ENCODE results near the gene ZNF821.
"Not testable (repeated sequence)": the region's sequence is repeated elsewhere in the genome, so short reads cannot be mapped to it uniquely, and the experiment has no call there.

Gene ZNF821

DNA sequence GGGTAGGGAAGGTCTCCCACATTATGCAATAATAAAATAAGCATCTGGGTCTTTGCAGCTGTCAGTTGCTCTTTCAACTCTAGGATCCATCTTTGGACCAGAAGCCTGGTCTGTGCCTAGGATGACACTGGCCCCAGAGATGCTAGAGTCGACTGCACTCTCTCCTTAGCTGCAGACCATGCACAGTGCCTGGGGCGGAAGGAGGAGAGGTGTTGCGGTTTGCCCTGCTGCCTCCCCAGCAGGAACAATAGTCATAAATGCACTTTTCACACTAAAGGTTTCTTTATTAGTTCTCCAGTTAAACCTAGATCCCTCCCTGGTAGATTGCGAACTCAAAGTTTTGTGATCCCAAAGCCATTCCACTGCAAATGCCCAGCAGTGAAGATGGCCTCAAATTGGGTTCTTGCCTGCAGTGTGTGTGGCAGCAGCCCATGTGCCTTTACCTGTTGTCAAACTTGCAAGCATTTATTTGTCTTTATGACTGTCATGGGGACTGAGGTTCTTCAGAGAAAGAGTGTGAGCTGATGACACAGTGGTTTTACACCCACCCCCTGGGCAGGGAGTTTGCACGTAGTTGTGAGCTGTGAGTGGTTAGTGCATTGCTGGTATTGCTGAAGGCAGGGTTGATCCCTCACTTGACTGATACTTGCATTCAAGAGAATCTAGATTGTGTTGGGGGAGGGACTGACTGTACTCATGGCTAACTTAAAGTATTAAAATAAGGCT lies 27.9 kb downstream of the ZNF821 start:
- no peak for DNase-seq

DNA sequence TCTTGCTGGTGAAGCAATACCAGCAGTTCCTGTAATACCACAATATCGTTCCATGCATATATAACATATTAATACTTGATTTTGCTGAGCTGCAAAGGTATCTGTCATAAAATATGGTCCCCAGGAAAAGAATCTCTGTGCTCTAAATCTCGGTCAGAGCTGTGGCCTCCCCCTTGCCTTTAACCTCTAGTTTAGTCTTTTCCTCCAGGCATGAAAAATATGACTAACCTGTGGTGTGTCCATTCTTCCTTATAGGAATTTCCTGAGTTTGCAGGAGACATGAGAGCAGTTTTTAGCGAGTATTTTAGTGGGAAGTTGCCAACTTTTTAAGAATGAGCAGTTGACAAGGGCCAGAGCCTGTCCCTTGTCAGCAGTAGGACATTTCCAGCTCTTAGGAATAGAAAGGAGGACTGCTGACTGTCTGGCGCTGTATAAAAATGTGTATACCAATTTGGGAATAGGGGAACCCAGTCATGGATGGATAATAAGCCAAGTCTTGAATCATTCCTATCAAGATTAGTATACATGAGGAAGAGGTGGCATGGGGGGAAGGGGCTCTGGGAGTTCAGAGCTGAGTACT lies 29.5 kb downstream of the ZNF821 start:
- no peak for DNase-seq

DNA sequence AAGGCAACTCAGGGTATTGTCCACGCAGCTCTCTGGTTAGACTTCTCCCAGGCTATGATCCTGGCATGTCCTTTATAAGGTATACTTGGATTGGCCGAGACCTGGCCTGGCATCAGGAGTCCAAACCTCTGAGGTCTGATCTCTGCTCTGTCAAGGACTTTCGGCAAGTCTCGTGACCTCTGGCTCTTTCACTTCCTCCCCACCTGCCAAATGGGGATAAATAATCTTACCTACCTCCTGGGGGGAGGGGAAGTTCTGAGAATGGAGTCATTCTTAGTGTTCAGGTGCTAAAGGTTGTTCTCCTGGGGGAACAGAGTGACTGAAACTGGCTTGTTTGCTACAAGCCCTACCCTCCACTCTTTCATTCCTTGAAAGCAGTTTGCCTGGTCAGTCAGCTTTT lies 30.6 kb downstream of the ZNF821 start:
- no peak for DNase-seq

DNA sequence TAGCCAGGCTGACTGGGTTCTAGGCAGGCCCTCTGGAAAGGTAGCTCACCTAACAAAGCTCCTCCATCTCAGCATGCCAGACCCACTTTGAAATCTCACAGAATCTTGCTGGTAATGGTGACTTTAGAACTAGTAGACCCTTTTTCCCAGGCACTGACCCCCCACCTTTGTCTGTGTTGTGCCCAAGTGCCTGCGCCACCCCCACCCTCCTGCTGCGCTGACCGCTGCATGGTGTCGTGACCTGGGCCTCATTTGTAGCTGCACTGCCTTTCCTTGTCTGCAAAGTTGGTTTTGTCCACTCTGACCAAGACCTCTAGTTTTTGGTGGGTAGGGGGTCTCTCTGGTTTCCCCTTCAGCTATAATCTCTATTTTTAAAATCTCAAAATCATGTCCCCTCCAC lies 31.4 kb downstream of the ZNF821 start:
- no peak for DNase-seq

DNA sequence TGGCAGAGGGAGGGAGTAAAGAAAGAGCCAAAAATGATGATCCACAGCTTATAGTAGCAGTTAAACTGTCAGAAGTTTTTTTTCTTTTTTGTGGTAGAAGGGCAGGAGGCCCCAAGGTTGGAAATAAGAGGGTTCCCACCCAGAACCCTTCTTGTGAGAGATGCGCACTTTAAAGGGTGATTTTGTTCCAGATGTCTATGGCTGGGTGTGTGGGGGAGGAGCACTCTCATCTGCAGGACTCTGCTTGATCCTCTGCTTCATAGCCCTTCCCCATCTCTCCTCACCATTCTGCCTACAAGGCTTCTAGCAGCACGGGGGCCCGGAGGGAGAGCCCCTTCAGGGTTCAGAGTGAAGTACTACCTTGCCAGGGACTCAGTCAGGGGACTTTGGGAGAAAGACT lies 31.8 kb downstream of the ZNF821 start:
- no peak for DNase-seq

- no peak for DNase-seq
Observed at GRCh38 chr16:71851746-71852145, 32.2 kb downstream of the ZNF821 start.

- no peak for DNase-seq
Observed at GRCh38 chr16:71848622-71849021, 35.4 kb downstream of the ZNF821 start.

- no peak for DNase-seq
Observed at GRCh38 chr16:71847096-71847495, 36.9 kb downstream of the ZNF821 start.

DNA sequence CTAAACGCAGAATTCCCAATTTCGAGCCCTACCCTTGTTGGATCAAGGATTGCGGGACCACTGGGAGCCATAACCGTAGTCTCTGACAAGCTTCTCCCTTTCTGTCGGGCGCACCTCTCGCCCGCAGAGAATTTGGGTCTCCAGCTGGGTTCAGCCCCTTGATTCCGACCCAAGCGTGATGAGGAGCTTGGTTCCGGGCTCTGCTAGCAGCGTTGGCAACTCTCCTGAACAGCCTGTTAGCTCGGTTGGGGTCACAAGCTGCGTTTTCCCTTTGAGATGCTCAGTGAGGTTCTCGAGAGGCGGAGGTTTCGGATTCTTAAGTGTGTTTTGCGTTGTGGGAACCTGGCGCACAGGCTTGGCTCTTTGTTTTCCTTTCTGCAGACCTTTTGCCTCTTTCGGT lies 37.6 kb downstream of the ZNF821 start:
- DNase-seq = no peak

GRCh38 chr16:71845639-71846430 lies 38.1 kb downstream of the ZNF821 start, which contains the start of gene ATXN1L:
TSS of gene ATXN1L (plus strand) at chr16:71845976. CDS start at chr16:71849741, 3,765 bp downstream.
- DNase-seq = peak; percentile 64

DNA sequence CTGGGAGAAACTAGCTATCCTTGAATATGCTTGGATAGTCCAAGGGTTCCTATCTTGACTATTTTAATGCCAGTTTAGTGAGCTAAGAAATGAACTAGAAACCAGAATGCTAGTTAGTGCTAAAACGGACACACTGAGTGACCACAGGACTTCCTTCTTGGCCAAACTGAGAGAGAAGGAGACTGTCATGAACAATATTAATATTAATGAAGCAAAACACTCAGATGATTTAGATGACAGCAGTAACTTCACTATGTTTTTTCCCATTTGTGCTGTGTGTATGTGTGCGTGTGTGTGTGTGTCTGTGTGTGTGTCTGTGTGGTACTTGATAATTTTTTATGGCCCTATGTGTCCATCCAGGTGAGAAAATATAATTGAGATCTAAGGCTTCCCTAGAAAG lies 40.4 kb downstream of the ZNF821 start:
- no peak for DNase-seq

- DNase-seq = no peak
Observed at GRCh38 chr16:71840052-71840451, 43.9 kb downstream of the ZNF821 start.

GRCh38 chr16:71837150-71837549 lies 46.8 kb downstream of the ZNF821 start:
- DNase-seq = no peak

GRCh38 chr16:71834291-71834690 lies 49.7 kb downstream of the ZNF821 start:
- no peak for DNase-seq

DNA sequence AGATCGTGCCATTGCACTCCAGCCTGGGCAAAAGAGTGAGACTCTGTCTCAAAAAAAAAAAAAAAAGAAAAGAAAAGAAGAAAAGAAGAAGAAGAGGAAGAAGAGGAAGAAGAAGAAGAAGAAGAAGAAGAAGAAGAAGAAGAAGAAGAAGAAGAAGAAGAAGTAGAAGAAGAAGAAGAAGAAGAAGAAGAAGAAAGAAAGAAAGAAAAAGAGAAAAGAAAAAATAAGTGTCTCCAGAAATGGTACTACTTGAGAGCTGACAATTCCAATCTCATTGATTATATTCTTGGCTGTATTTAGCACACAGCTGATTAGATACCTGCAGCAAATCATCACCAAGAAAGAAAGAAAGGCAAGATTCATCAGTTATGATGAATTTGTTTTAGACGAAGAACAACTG lies 51.9 kb downstream of the ZNF821 start:
- not testable (repeated sequence) for DNase-seq

DNA sequence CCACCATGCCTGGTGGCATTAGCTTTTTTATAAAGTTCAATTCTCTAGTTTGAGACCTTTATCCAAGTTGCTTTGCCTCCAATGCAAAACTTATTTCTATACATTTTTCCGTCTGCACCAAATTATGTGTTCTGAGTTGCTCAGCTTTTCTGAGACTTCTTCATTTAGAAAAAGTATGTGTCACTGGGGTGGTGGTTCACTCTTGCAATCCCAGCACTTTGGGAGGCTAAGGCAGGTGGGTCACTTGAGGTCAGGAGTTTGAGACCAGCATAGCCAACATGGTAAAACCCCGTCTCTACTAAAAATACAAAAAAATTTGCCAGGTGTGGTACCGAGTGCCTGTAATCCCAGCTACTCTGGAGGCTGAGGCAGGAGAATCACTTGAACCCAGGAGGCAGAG lies 52.3 kb downstream of the ZNF821 start:
- not testable (repeated sequence) for DNase-seq

DNA sequence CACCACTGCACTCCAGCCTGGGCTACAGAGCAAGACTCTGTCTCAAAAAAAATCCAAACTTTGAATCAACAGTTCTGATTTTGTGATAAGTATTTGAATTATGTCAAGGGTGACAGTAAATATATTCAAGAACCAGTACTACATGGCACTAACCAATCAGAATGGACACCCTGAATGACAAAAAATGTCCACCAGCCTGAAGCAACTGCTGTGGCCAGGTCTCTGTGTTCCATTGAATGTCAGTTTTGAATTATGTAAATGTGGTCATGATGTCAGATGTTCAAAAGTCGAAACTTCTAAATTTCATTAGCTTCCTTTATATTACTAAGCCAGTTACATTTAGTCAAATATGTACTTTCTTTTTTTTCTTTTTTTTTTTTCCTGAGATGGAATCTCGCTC lies 53.6 kb downstream of the ZNF821 start:
- no peak for DNase-seq

DNA sequence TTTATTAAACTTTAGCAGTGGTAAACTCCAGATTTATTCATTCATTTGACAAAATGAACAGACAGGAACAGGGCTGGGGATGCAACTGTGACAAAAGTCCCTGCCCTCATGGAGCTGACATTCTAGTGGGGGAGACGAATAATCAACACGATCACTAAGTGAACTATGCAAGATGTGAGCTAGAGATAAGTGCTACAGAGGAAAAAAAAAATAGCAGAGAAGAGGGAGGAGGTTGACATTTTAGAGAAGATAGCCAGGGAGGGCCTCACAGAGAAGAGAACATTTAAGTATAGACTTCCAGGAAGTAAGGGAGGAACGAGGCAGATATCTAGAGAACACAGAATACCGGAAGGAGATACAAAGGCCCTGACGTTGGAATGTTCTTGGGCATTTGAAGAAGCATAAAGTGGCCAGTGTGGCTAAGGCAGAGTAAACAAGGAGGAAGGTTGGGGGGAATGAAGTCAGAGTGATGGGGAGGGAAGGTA lies 57.4 kb downstream of the ZNF821 start:
- no peak for DNase-seq

DNA sequence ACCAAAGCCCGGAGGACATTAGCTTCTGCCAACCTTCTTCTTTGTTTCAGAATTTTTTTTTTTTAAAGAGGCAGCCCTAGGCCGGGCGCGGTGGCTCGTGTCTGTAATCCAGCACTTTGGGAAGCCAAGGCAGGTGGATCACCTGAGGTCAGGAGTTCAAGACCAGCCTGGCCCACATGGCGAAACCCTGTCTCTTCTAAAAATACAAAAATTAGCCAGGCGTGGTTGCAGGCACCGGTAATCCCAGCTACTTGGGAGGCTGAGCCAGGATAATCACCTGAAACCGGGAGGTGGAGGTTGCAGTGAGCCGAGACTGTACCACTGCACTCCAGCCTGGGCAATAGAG lies 66.9 kb downstream of the ZNF821 start:
- DNase-seq = not testable (repeated sequence)

- no peak for DNase-seq
Observed at GRCh38 chr16:71811261-71811803, 72.7 kb downstream of the ZNF821 start.

DNA sequence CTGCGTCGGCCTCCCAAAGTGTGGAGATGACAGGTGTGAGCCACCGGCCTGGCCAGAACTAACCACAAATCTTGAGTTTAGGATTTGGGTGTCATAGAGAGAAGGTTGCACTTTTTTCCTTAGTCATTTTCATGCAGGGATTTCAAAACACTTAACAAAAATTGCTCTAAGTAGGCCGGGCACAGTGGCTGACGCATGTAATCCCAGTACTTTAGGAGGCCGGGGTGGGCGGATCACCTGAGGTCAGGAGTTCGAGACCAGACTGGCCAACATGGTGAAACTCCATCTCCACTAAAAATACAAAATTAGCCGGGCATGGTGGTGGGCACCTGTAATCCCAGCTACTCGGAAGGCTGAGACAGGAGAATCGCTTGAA lies 73.8 kb downstream of the ZNF821 start:
- not testable (repeated sequence) for DNase-seq

Data from NCI-H524 treated with DMSO at 0.1 percent for 48 hours (cell line).